HepG2 (cell line): Measurements from ENCODE around the gene SLC7A10. TPM values are rescaled to one million over a fixed set of nuclear protein-coding genes. Genes with fewer than 3 reads are reported as not detected.

Source experiments
- DPF2 ChIP-seq: sonication (generic); formaldehyde crosslinking; IDR thresholded peaks from 2 replicates; pipeline ENCODE4 v1.4.0; 2020; ENCODE audit warnings: mild to moderate bottlenecking, low read depth, missing genetic modification reagents, borderline replicate concordance
- FOXK1 ChIP-seq: sonication (generic); formaldehyde crosslinking; IDR thresholded peaks from 2 replicates; pipeline ENCODE4 v1.4.0; 2020; ENCODE audit warnings: low read depth, missing genetic modification reagents, borderline replicate concordance
- HNF4A ChIP-seq: sonication (generic); formaldehyde crosslinking; IDR thresholded peaks from 2 replicates; pipeline ENCODE4 v1.4.0; 2020; ENCODE audit warnings: missing genetic modification reagents
- KAT2B ChIP-seq: fragments of 150-350 bp; IDR thresholded peaks from 2 replicates; pipeline ENCODE4 v1.6.1; 2014; ENCODE audit warnings: low read depth, low read length, borderline replicate concordance
- MBNL3 ChIP-seq: fragments of 250-450 bp; sonication (Bioruptor Pico); conservative IDR thresholded peaks from 2 replicates; pipeline ENCODE4 v1.8.0; 2022; ENCODE audit warnings: mild to moderate bottlenecking, inconsistent platforms
- NR2F2 ChIP-seq: IDR thresholded peaks from 2 replicates; pipeline ENCODE4 v1.6.1; 2012; ENCODE audit warnings: low read depth, inconsistent platforms, borderline replicate concordance
- ZNF552 ChIP-seq: sonication (generic); formaldehyde crosslinking; IDR thresholded peaks from 2 replicates; pipeline ENCODE4 v1.9.0; 2022; ENCODE audit warnings: missing genetic modification reagents, mild to moderate bottlenecking, borderline replicate concordance
- polyA plus RNA-seq, 8 experiments: library from polyadenylated mRNA; depleted of rRNA in 3 of 8; stranded (reverse) in 7 of 8; unstranded in 1 of 8; fragments of >200 nt; fragmentation: Illumina TruSeq in 4 of 8; extraction: Trizol in 4 of 8; gene quantifications; 2 replicates each; pipeline versions ENCODE4 v1.2.1 to v1.2.3, GENCODE V29; 2011 to 2016; ENCODE audit warnings: low read depth in 4 of 8, missing spikeins in 1 of 8, mixed read lengths in 1 of 8; ENCODE audit not compliant: insufficient read depth in 1 of 8
- total RNA-seq, 5 experiments: library from RNA; depleted of rRNA; stranded (reverse); fragments of >200 nt; fragmentation: Illumina TruSeq; extraction: Trizol; gene quantifications; 2 replicates each; pipeline ENCODE4 v1.2.3, GENCODE V29; 2016; ENCODE audit warnings: low read depth in 1 of 5
- TF ChIP-seq, protein P1 (sequence below), 2 experiments: sonication (generic) in 1 of 2; formaldehyde crosslinking in 1 of 2; IDR thresholded peaks; 2 replicates each; pipeline versions ENCODE4 v1.6.1 to v1.9.0; 2014 to 2022; ENCODE audit warnings: antibody characterized with exemption in 1 of 2, borderline replicate concordance in 1 of 2, inconsistent platforms in 1 of 2, low read depth in 1 of 2, missing genetic modification reagents in 1 of 2
- TF ChIP-seq, protein P2 (sequence below): sonication (generic); formaldehyde crosslinking; IDR thresholded peaks from 2 replicates; pipeline ENCODE4 v1.4.0; 2020; ENCODE audit warnings: mild to moderate bottlenecking, low read depth, missing genetic modification reagents
- TF ChIP-seq, protein P3 (sequence below): sonication (generic); formaldehyde crosslinking; IDR thresholded peaks from 2 replicates; pipeline ENCODE4 v1.9.0; 2022; ENCODE audit warnings: low read depth, missing genetic modification reagents
- TF ChIP-seq, protein P4 (sequence below): sonication (generic); formaldehyde crosslinking; IDR thresholded peaks from 2 replicates; pipeline ENCODE4 v1.4.0; 2020; ENCODE audit warnings: mild to moderate bottlenecking, missing genetic modification reagents
- TF ChIP-seq, protein P5 (sequence below): fragments of 450-650 bp; IDR thresholded peaks from 2 replicates; pipeline ENCODE4 v1.6.1; 2017; ENCODE audit warnings: mild to moderate bottlenecking

The SLC7A10 gene
- total and polyA plus RNA-seq, 2 of the 13 experiments (the other 11 are each of a cell fraction or from before 2014, with no cell fraction given): 1.1 to 2.2 TPM

DNA sequence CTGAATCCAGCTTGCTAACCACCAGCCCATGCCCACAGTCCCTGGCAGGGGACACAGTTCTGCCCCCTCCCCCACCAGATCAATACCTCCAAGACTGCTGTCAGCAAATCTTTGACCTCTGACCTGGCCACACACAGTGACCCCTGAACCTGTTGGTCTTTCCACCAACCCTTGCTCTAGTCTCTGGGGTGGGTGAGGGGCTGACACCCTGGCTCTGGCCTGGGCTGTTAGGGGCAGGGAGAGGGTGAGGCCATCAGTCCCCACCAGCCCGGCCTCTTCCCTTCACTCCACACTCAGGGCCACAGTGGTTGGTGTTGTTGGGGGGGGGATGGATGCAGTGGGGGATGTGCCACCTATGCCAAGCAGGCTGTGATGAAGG lies 21.8 kb upstream of the SLC7A10 start (continued):
- TF ChIP-seq, protein P1, sequence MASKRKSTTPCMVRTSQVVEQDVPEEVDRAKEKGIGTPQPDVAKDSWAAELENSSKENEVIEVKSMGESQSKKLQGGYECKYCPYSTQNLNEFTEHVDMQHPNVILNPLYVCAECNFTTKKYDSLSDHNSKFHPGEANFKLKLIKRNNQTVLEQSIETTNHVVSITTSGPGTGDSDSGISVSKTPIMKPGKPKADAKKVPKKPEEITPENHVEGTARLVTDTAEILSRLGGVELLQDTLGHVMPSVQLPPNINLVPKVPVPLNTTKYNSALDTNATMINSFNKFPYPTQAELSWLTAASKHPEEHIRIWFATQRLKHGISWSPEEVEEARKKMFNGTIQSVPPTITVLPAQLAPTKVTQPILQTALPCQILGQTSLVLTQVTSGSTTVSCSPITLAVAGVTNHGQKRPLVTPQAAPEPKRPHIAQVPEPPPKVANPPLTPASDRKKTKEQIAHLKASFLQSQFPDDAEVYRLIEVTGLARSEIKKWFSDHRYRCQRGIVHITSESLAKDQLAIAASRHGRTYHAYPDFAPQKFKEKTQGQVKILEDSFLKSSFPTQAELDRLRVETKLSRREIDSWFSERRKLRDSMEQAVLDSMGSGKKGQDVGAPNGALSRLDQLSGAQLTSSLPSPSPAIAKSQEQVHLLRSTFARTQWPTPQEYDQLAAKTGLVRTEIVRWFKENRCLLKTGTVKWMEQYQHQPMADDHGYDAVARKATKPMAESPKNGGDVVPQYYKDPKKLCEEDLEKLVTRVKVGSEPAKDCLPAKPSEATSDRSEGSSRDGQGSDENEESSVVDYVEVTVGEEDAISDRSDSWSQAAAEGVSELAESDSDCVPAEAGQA (IDR thresholded peaks at IDR 0.05; ENCODE audit: low read depth): no peak
- TF ChIP-seq, protein P1 (CRISPR knock-in tag; IDR thresholded peaks at IDR 0.05; ENCODE audit: borderline replicate concordance): no peak
- TF ChIP-seq NR2F2: peak; percentile 97
- no peak; the same call in 1 of the 2 replicates for TF ChIP-seq FOXK1
- TF ChIP-seq MBNL3 (CRISPR knock-in tag): no peak
- TF ChIP-seq KAT2B: no peak
- TF ChIP-seq, protein P2, sequence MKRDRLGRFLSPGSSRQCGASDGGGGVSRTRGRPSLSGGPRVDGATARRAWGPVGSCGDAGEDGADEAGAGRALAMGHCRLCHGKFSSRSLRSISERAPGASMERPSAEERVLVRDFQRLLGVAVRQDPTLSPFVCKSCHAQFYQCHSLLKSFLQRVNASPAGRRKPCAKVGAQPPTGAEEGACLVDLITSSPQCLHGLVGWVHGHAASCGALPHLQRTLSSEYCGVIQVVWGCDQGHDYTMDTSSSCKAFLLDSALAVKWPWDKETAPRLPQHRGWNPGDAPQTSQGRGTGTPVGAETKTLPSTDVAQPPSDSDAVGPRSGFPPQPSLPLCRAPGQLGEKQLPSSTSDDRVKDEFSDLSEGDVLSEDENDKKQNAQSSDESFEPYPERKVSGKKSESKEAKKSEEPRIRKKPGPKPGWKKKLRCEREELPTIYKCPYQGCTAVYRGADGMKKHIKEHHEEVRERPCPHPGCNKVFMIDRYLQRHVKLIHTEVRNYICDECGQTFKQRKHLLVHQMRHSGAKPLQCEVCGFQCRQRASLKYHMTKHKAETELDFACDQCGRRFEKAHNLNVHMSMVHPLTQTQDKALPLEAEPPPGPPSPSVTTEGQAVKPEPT (CRISPR knock-in tag): no peak
- TF ChIP-seq, protein P3, sequence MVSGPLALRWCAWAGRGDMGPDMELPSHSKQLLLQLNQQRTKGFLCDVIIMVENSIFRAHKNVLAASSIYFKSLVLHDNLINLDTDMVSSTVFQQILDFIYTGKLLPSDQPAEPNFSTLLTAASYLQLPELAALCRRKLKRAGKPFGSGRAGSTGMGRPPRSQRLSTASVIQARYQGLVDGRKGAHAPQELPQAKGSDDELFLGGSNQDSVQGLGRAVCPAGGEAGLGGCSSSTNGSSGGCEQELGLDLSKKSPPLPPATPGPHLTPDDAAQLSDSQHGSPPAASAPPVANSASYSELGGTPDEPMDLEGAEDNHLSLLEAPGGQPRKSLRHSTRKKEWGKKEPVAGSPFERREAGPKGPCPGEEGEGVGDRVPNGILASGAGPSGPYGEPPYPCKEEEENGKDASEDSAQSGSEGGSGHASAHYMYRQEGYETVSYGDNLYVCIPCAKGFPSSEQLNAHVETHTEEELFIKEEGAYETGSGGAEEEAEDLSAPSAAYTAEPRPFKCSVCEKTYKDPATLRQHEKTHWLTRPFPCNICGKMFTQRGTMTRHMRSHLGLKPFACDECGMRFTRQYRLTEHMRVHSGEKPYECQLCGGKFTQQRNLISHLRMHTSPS: peak; percentile 95
- TF ChIP-seq, protein P4, sequence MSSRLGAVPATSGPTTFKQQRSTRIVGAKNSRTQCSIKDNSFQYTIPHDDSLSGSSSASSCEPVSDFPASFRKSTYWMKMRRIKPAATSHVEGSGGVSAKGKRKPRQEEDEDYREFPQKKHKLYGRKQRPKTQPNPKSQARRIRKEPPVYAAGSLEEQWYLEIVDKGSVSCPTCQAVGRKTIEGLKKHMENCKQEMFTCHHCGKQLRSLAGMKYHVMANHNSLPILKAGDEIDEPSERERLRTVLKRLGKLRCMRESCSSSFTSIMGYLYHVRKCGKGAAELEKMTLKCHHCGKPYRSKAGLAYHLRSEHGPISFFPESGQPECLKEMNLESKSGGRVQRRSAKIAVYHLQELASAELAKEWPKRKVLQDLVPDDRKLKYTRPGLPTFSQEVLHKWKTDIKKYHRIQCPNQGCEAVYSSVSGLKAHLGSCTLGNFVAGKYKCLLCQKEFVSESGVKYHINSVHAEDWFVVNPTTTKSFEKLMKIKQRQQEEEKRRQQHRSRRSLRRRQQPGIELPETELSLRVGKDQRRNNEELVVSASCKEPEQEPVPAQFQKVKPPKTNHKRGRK (CRISPR knock-in tag): no peak
- TF ChIP-seq DPF2 (CRISPR knock-in tag): 0 out of 2 replicates have a peak, but pooled peaks have one; percentile 39
- peak; percentile 10; the same call in 1 of the 2 replicates for TF ChIP-seq ZNF552 (CRISPR knock-in tag)
- TF ChIP-seq, protein P5, sequence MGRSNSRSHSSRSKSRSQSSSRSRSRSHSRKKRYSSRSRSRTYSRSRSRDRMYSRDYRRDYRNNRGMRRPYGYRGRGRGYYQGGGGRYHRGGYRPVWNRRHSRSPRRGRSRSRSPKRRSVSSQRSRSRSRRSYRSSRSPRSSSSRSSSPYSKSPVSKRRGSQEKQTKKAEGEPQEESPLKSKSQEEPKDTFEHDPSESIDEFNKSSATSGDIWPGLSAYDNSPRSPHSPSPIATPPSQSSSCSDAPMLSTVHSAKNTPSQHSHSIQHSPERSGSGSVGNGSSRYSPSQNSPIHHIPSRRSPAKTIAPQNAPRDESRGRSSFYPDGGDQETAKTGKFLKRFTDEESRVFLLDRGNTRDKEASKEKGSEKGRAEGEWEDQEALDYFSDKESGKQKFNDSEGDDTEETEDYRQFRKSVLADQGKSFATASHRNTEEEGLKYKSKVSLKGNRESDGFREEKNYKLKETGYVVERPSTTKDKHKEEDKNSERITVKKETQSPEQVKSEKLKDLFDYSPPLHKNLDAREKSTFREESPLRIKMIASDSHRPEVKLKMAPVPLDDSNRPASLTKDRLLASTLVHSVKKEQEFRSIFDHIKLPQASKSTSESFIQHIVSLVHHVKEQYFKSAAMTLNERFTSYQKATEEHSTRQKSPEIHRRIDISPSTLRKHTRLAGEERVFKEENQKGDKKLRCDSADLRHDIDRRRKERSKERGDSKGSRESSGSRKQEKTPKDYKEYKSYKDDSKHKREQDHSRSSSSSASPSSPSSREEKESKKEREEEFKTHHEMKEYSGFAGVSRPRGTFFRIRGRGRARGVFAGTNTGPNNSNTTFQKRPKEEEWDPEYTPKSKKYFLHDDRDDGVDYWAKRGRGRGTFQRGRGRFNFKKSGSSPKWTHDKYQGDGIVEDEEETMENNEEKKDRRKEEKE: no peak
- TF ChIP-seq HNF4A (CRISPR knock-in tag): peak; percentile 96
